ENCODE data around the gene CABP4. TPM values are rescaled to one million over a fixed set of nuclear protein-coding genes. Genes with fewer than 3 reads are reported as not detected.

Gene CABP4
- total RNA-seq, 1 donor from 2014 or later: 0.98 TPM

DNA sequence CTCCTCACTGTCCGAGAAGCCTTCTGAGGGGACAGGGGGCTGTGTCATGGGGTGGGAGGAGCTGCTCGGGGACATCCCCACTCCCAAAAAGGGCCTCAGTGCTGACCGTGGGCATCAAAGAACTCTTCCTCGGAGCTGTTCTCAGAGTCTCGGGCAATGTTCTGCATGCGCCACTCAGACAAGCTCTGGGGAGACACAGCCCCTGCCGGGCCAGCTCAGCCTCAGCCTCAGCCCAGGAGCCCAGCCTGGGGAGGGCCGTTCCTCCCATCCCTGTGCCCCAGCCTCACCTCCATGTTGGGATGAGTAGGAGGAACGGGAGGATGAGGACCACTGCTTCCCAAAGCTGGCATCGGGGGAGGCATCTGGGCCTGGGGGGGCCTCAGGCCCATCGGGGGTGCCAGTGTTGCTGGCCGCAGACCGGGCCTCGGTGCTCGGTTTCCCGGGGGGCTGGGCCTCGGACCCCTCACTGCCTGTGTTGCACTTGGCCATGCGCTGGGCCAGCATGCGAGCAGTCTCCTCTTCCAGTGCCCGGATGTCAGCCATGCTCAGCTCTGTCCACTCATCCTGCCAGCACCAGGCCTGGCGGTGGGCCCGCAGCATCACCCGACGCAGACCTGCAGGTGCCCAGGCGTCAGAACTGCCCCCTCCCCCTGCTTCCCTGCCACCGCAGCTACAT is 44.8 kb downstream of the CABP4 start:
- TF ChIP-seq POLR2A (IDR thresholded peaks at IDR 0.05) (no peak), POLR2AphosphoS5 (IDR thresholded peaks at IDR 0.05; ENCODE audit: insufficient read depth in 1 of 2, low read depth in 1 of 2) (no peak), CTCF (IDR thresholded peaks at IDR 0.05) (no peak)
- DNase-seq (ENCODE audit: extremely low spot score in 2 of 2): no peak
- H3K27me3 ChIP-seq: no peaks in the 10 kb centered on the region
- no peak overlapping the region for H3K27ac ChIP-seq
- peaks cover 0 to 13% of the 10 kb centered on the region in 2 donors for H3K36me3 ChIP-seq
- peaks cover 9% of the 10 kb centered on the region for H3K4me1 ChIP-seq
- intact Hi-C loops (cut with DNase I): loop anchor here (10.0 kb wide), 1 partner anchor 145 kb away; the partner anchor contains the start of gene POLD4
- H3K4me3 ChIP-seq: no peak overlapping the region
- no peaks in the 10 kb centered on the region for H3K9me3 ChIP-seq

- Histone ChIP-seq H3K27ac (no peak overlapping the region), H3K4me1 (peaks cover 12% of the 10 kb centered on the region), H3K27me3 (no peaks in the 10 kb centered on the region), H3K9me3 (no peaks in the 10 kb centered on the region), H3K4me3 (no peak overlapping the region), H3K36me3 (peaks cover 0 to 13% of the 10 kb centered on the region in 2 donors)
- intact Hi-C loops (cut with DNase I): loop anchor here (10.0 kb wide), 1 partner anchor 146 kb away; the partner anchor contains the start of gene POLD4
- no peak for DNase-seq (ENCODE audit: extremely low spot score in 2 of 2)
- TF ChIP-seq CTCF (IDR thresholded peaks at IDR 0.05): no peak
These were observed 45.3 kb downstream of the CABP4 start for GRCh38 chr11:67500484-67500821.

DNA sequence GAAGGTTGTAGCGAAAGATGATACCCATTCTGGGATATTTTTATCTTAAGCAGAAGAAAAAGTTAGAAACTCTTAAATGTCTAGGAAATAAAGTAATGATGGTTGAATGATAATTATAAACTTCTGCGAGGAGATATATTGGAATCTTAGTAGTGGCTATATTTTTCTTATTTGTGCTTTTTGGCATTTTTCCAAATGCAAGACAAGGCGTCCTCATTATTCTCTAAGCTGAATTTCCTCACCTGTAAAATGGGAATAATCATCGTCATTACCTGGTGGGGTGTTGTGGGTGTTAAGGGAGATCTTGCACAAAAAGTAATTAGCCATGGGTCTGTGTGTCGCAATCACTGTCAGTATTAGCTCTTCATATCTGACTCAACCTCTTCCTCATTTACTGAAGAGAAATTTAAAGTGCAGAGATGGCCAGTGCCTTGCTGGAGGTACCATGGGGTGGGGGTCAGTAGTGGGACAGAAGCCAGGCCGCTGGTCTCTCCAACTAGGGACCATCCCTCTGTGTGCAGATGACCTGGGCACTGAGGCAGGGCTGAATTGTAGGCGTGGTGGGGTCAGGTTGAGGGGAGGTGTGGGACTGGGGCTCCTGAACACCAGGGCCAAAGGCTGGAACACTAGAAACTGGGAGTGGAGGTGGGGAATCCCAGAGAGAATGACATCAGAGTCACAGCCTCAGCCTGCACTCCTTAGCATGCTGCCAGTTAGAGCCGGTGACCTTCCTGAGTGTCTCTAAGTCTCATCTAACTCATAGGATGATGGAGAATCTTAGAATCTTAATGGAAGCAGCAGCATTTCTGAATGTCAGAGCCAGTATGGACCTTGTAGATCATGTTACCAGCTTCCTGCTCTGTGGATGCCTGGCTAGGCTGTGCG is 45.9 kb downstream of the CABP4 start:
- TF ChIP-seq CTCF (IDR thresholded peaks at IDR 0.05) (no peak), POLR2A (IDR thresholded peaks at IDR 0.05) (no peak), POLR2AphosphoS5 (IDR thresholded peaks at IDR 0.05; ENCODE audit: insufficient read depth in 1 of 2, low read depth in 1 of 2) (no peak)
- Histone ChIP-seq H3K27me3 (no peaks in the 10 kb centered on the region), H3K27ac (no peak overlapping the region), H3K4me3 (no peak overlapping the region), H3K4me1 (peaks cover 17% of the 10 kb centered on the region), H3K9me3 (no peaks in the 10 kb centered on the region), H3K36me3 (peaks cover 0 to 13% of the 10 kb centered on the region in 2 donors)
- DNase-seq (ENCODE audit: extremely low spot score in 2 of 2): no peak
- intact Hi-C loops (cut with DNase I): loop anchor here (10.0 kb wide), 1 partner anchor 146 kb away; the partner anchor contains the start of gene POLD4

GRCh38 chr11:67501854-67502253 is 46.7 kb downstream of the CABP4 start:
- peaks cover 25% of the 10 kb centered on the region for H3K4me1 ChIP-seq
- no peaks in the 10 kb centered on the region for H3K27me3 ChIP-seq
- TF ChIP-seq CTCF (IDR thresholded peaks at IDR 0.05) (no peak), POLR2AphosphoS5 (IDR thresholded peaks at IDR 0.05; ENCODE audit: insufficient read depth in 1 of 2, low read depth in 1 of 2) (no peak), POLR2A (IDR thresholded peaks at IDR 0.05) (no peak)
- no peak overlapping the region for H3K27ac ChIP-seq
- no peak for DNase-seq (ENCODE audit: extremely low spot score in 2 of 2)
- H3K9me3 ChIP-seq: no peaks in the 10 kb centered on the region
- peaks cover 0 to 13% of the 10 kb centered on the region in 2 donors for H3K36me3 ChIP-seq
- intact Hi-C loops (cut with DNase I): loop anchor here (10.0 kb wide), 1 partner anchor 147 kb away; the partner anchor contains the start of gene POLD4
- H3K4me3 ChIP-seq: no peak overlapping the region
